Prostate gland (tissue), 2 donors: ENCODE measurements around the gene STXBP6.

Source experiments
- POLR2A ChIP-seq: fragments of 450-650 bp; IDR thresholded peaks from one replicate; pipeline ENCODE4 v1.6.1; 2016; ENCODE audit warnings: antibody characterized with exemption, mild to moderate bottlenecking
- POLR2AphosphoS5 ChIP-seq: sonication (generic); formaldehyde crosslinking; IDR thresholded peaks from one replicate; pipeline ENCODE4 v1.6.1; 2017; ENCODE audit warnings: antibody characterized with exemption
- TF ChIP-seq, protein P1 (sequence below), 4 experiments: fragments of 200-600 bp in 2 of 4; fragments of 450-650 bp in 2 of 4; sonication (generic) in 2 of 4; IDR thresholded peaks; 1 replicate in 3 of 4; 2 replicates in 1 of 4; pipeline ENCODE4 v1.5.1; 2016 to 2019; ENCODE audit warnings: antibody characterized with exemption in 4 of 4, mild to moderate bottlenecking in 2 of 4, moderate library complexity in 2 of 4

- TF ChIP-seq, protein P1, sequence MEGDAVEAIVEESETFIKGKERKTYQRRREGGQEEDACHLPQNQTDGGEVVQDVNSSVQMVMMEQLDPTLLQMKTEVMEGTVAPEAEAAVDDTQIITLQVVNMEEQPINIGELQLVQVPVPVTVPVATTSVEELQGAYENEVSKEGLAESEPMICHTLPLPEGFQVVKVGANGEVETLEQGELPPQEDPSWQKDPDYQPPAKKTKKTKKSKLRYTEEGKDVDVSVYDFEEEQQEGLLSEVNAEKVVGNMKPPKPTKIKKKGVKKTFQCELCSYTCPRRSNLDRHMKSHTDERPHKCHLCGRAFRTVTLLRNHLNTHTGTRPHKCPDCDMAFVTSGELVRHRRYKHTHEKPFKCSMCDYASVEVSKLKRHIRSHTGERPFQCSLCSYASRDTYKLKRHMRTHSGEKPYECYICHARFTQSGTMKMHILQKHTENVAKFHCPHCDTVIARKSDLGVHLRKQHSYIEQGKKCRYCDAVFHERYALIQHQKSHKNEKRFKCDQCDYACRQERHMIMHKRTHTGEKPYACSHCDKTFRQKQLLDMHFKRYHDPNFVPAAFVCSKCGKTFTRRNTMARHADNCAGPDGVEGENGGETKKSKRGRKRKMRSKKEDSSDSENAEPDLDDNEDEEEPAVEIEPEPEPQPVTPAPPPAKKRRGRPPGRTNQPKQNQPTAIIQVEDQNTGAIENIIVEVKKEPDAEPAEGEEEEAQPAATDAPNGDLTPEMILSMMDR (IDR thresholded peaks at IDR 0.05), result no peak
- TF ChIP-seq POLR2AphosphoS5, result no peak
- TF ChIP-seq POLR2A, result no peak
These were observed 39.5 kb downstream of the STXBP6 start for GRCh38 chr14:25010471-25010870.
